SK-N-SH treated with all-trans-retinoic acid at 6 μM for 48 hours (cell line): Measurements from ENCODE around the gene GGT5.
"Not testable (repeated sequence)": the region's sequence is repeated elsewhere in the genome, so short reads cannot be mapped to it uniquely, and the experiment has no call there.

Source experiments
- ATAC-seq: fragments of 200-7000 bp; cut with Tn5 transposase; 3 replicates; pipeline ENCODE4 v1.9.1; 2020; ENCODE audit warnings: mild to moderate bottlenecking, moderate library complexity
- ARNTL ChIP-seq: fragments of 450-650 bp; formaldehyde crosslinking; IDR thresholded peaks from 2 replicates; pipeline ENCODE4 v1.5.0; 2020; ENCODE audit warnings: low read depth, mild to moderate bottlenecking, moderate library complexity, borderline replicate concordance
- CREB5 ChIP-seq: fragments of 250-450 bp; sonication (Bioruptor Pico); IDR thresholded peaks from 2 replicates; pipeline ENCODE4 v1.5.1; 2020; ENCODE audit warnings: low read depth, mild to moderate bottlenecking, moderate library complexity
- CSDC2 ChIP-seq: fragments of 250-450 bp; sonication (Bioruptor Pico); IDR thresholded peaks from 2 replicates; pipeline ENCODE4 v1.5.0; 2020; ENCODE audit warnings: mild to moderate bottlenecking, moderate library complexity
- ESRRG ChIP-seq: fragments of 250-450 bp; sonication (Bioruptor Pico); IDR thresholded peaks from 2 replicates; pipeline ENCODE4 v1.6.1; 2021; ENCODE audit warnings: mild to moderate bottlenecking
- GLIS3 ChIP-seq: fragments of 250-450 bp; sonication (Bioruptor Pico); IDR thresholded peaks from 2 replicates; pipeline ENCODE4 v1.5.0; 2020; ENCODE audit warnings: mild to moderate bottlenecking, moderate library complexity
- ISL1 ChIP-seq: fragments of 250-450 bp; sonication (Bioruptor Pico); IDR thresholded peaks from 2 replicates; pipeline ENCODE4 v2.1.2; 2022; ENCODE audit warnings: mild to moderate bottlenecking, moderate library complexity
- OSR1 ChIP-seq: fragments of 250-450 bp; sonication (Bioruptor Pico); IDR thresholded peaks from 2 replicates; pipeline ENCODE4 v1.8.0; 2022; ENCODE audit warnings: moderate library complexity, mild to moderate bottlenecking, inconsistent platforms
- PATZ1 ChIP-seq: fragments of 250-450 bp; sonication (Bioruptor Pico); IDR thresholded peaks from 2 replicates; pipeline ENCODE4 v1.8.0; 2020; ENCODE audit warnings: mild to moderate bottlenecking, moderate library complexity, borderline replicate concordance
- PPARA ChIP-seq: fragments of 250-450 bp; sonication (Bioruptor Pico); IDR thresholded peaks from 2 replicates; pipeline ENCODE4 v1.5.0; 2020; ENCODE audit warnings: mild to moderate bottlenecking, borderline replicate concordance
- RARB ChIP-seq: fragments of 250-450 bp; sonication (Bioruptor Pico); IDR thresholded peaks from 2 replicates; pipeline ENCODE4 v1.8.0; 2021; ENCODE audit warnings: mild to moderate bottlenecking, moderate library complexity
- SNAI2 ChIP-seq: fragments of 250-450 bp; sonication (Bioruptor Pico); IDR thresholded peaks from 2 replicates; pipeline ENCODE4 v1.5.0; 2020; ENCODE audit warnings: mild to moderate bottlenecking, moderate library complexity
- TCF4 ChIP-seq: fragments of 250-450 bp; sonication (Bioruptor Pico); IDR thresholded peaks from 2 replicates; pipeline ENCODE4 v1.8.0; 2021; ENCODE audit warnings: mild to moderate bottlenecking, moderate library complexity, borderline replicate concordance
- TOX ChIP-seq: fragments of 250-450 bp; sonication (Bioruptor Pico); IDR thresholded peaks from 2 replicates; pipeline ENCODE4 v1.8.0; 2021; ENCODE audit warnings: mild to moderate bottlenecking, moderate library complexity, borderline replicate concordance
- ZC3H10 ChIP-seq: fragments of 250-450 bp; sonication (Bioruptor Pico); IDR thresholded peaks from 2 replicates; pipeline ENCODE4 v1.5.1; 2021; ENCODE audit warnings: mild to moderate bottlenecking, moderate library complexity
- ZFP3 ChIP-seq: fragments of 250-450 bp; sonication (Bioruptor Pico); IDR thresholded peaks from 2 replicates; pipeline ENCODE4 v1.5.0; 2020; ENCODE audit warnings: mild to moderate bottlenecking, moderate library complexity
- ZFP30 ChIP-seq: fragments of 450-650 bp; formaldehyde crosslinking; IDR thresholded peaks from 2 replicates; pipeline ENCODE4 v1.5.0; 2022; ENCODE audit warnings: mild to moderate bottlenecking, moderate library complexity
- ZNF565 ChIP-seq: fragments of 450-650 bp; formaldehyde crosslinking; conservative IDR thresholded peaks from 2 replicates; pipeline ENCODE4 v1.5.0; 2020; ENCODE audit warnings: low read depth, mild to moderate bottlenecking, moderate library complexity
- ZNF8 ChIP-seq: fragments of 450-650 bp; formaldehyde crosslinking; IDR thresholded peaks from 2 replicates; pipeline ENCODE4 v1.5.0; 2020; ENCODE audit warnings: mild to moderate bottlenecking, moderate library complexity
- TF ChIP-seq, protein P1 (sequence below): fragments of 250-450 bp; sonication (Bioruptor Pico); IDR thresholded peaks from 2 replicates; pipeline ENCODE4 v1.8.0; 2021; ENCODE audit warnings: low read depth, mild to moderate bottlenecking, moderate library complexity, borderline replicate concordance
- TF ChIP-seq, protein P2 (sequence below): fragments of 250-450 bp; sonication (Bioruptor Pico); IDR thresholded peaks from 2 replicates; pipeline ENCODE4 v1.5.1; 2021; ENCODE audit warnings: mild to moderate bottlenecking, moderate library complexity

Gene GGT5

GRCh38 chr22:24214467-24215285 is 30.2 kb downstream of the GGT5 start (continued):
- no peak for TF ChIP-seq TCF4

DNA sequence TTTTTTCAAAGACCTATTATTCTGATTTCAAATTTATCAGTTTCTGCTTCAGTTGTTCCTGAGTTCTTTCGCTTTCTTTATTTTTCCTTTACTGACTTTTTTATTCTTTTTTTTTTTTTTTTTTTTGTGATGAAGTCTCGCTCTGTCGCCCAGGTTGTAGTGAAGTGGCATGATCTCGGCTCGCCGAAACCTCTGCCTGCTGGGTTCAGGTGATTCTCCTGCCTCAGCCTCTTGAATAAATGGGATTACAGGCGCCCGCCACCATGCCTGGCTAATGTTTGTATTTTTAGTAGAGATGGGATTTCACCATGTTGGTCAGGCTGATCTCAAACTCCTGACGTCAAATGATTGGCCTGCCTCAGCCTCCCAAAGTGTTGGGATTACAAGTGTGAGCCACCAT is 31.8 kb downstream of the GGT5 start:
- ATAC-seq = not testable (repeated sequence)

DNA sequence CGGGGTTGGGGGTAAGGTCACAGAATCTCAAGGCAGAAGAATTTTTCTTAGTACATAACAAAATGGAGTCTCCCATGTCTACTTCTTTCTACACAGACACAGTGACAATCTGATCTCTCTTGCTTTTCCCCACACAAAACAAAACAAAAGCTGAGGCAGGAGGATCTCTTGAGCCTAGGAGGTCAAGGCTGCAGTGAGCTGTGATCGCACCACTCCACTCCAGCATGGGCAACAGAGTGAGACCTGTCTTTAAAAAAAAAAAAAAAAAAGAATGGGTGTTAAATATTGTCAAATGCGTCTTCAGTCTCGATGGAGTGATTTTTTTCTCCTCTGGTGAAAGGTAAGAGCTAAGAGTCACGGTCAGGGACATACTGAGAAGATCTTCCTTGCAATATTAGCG is 33.2 kb downstream of the GGT5 start:
- ATAC-seq = not testable (repeated sequence)

- ATAC-seq = not testable (repeated sequence)
Observed at GRCh38 chr22:24210409-24210808, 34.5 kb downstream of the GGT5 start.

GRCh38 chr22:24209687-24210086 is 35.2 kb downstream of the GGT5 start:
- TF ChIP-seq ESRRG (CRISPR knock-in tag) (no peak), GLIS3 (CRISPR knock-in tag) (no peak), ZFP3 (CRISPR knock-in tag) (no peak), ZC3H10 (CRISPR knock-in tag) (no peak), RARB (CRISPR knock-in tag) (no peak), ARNTL (CRISPR knock-in tag) (no peak), PPARA (no peak), PATZ1 (CRISPR knock-in tag) (no peak), OSR1 (CRISPR knock-in tag) (no peak), TCF4 (no peak), ISL1 (CRISPR knock-in tag) (no peak), CREB5 (CRISPR knock-in tag) (no peak), TOX (CRISPR knock-in tag) (no peak), ZNF565 (no peak), SNAI2 (CRISPR knock-in tag) (no peak), ZNF8 (CRISPR knock-in tag) (no peak), ZFP30 (CRISPR knock-in tag) (no peak)
- TF ChIP-seq, protein P1, sequence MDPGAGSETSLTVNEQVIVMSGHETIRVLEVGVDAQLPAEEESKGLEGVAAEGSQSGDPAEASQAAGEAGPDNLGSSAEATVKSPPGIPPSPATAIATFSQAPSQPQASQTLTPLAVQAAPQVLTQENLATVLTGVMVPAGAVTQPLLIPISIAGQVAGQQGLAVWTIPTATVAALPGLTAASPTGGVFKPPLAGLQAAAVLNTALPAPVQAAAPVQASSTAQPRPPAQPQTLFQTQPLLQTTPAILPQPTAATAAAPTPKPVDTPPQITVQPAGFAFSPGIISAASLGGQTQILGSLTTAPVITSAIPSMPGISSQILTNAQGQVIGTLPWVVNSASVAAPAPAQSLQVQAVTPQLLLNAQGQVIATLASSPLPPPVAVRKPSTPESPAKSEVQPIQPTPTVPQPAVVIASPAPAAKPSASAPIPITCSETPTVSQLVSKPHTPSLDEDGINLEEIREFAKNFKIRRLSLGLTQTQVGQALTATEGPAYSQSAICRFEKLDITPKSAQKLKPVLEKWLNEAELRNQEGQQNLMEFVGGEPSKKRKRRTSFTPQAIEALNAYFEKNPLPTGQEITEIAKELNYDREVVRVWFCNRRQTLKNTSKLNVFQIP = no peak
- TF ChIP-seq, protein P2, sequence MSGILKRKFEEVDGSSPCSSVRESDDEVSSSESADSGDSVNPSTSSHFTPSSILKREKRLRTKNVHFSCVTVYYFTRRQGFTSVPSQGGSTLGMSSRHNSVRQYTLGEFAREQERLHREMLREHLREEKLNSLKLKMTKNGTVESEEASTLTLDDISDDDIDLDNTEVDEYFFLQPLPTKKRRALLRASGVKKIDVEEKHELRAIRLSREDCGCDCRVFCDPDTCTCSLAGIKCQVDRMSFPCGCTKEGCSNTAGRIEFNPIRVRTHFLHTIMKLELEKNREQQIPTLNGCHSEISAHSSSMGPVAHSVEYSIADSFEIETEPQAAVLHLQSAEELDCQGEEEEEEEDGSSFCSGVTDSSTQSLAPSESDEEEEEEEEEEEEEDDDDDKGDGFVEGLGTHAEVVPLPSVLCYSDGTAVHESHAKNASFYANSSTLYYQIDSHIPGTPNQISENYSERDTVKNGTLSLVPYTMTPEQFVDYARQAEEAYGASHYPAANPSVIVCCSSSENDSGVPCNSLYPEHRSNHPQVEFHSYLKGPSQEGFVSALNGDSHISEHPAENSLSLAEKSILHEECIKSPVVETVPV (CRISPR knock-in tag) = no peak
- TF ChIP-seq, all 23 proteins: peak for 0
- no peak for ATAC-seq

DNA sequence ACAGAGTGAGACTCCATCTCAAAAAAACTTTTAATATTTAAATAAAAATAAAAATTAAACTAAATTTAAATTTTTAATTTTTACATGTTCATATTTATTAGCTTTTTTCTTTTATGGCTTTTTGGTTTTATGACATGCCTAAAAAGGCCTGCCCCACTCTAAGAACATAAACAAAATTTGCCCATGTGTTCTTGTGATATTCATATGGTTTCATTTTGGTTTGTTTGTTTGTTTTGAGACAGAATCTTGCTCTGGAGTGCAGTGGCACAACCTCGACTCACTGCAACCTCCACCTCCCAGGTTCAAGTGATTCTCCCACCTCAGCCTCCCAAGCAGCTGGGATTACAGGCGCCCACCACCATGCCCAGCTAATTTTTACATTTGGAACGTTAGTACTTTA is 35.9 kb downstream of the GGT5 start:
- TF ChIP-seq ZNF8 (CRISPR knock-in tag) (no peak), ZFP3 (CRISPR knock-in tag) (no peak), ISL1 (CRISPR knock-in tag) (no peak), OSR1 (CRISPR knock-in tag) (no peak), RARB (CRISPR knock-in tag) (no peak), PPARA (no peak), ZC3H10 (CRISPR knock-in tag) (no peak), ZFP30 (CRISPR knock-in tag) (no peak), ZNF565 (no peak), TOX (CRISPR knock-in tag) (no peak), CSDC2 (CRISPR knock-in tag) (no peak)
- TF ChIP-seq, protein P1 = no peak
- ATAC-seq = no peak
